Measurements from ENCODE around the gene FBXW11. TPM values are rescaled to one million over a fixed set of nuclear protein-coding genes. Genes with fewer than 3 reads are reported as not detected.
A peak's percentile ranks its signal among the peaks of the same experiment; 100 is the strongest.

Gene FBXW11
- total RNA-seq, 2 donors from 2014 or later, result 29.0 to 64.6 TPM

DNA sequence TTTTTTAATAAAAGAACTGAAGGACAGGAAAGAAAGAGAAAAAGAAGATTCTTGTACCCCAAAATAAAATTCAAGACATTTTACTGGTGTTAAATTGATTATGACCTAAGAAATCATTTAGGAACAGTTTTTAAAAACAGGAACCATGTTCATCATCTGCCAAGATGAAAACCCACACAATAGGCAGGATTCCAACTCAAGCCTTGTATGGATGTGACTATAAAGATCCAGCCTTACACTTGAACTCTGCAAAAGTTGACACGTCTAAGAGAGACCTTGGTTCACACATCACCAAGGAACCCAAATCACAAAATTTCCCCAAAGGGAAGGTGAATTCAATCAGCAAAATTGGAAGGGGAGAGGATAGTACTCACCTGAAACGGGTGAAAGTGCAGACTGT lies 138.2 kb downstream of the FBXW11 start:
- no peak for DNase-seq
- TF ChIP-seq CTCF (IDR thresholded peaks at IDR 0.05), result no peak
- no peak for TF ChIP-seq POLR2A (IDR thresholded peaks at IDR 0.05)
- no peaks in the 10 kb centered on the region for H3K4me1 ChIP-seq
- peaks cover 7 to 18% of the 10 kb centered on the region in 2 donors for H3K36me3 ChIP-seq (replicated peaks in 1 of 2; ENCODE audit: insufficient read depth in 1 of 2, low read depth in 2 of 2)
- ATAC-seq, result no peak
- WGBS, 2 donors, result 63 to 88% methylated on average over 2 of the region's 2 CpGs
- H3K27ac ChIP-seq, result no peak overlapping the region
- intact Hi-C loops (cut with DNase I), result no loop called here
- H3K9me3 ChIP-seq, result no peaks in the 10 kb centered on the region
- no peaks in the 10 kb centered on the region for H3K27me3 ChIP-seq
- no peak overlapping the region for H3K4me3 ChIP-seq

DNA sequence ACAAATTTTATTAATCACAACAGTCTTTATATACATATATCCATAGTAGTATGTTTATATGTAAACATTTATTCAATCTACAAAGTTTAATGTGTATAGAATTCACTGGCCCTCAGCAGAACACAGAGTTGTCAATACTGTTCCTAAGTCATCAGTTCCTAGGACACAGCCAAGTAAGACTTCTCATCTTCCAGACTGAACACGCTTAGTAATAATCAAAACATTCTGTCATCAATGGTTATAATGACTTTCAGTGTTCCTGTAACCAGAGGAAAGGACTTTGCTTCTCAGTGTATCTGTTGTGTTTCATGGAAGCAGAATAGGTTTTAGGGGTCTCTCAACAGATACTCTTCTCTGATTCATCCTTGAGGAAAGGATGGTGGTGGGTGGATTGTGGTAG lies 138.7 kb downstream of the FBXW11 start:
- Histone ChIP-seq H3K4me3 (no peak overlapping the region), H3K27me3 (no peaks in the 10 kb centered on the region), H3K9me3 (no peaks in the 10 kb centered on the region), H3K27ac (no peak overlapping the region), H3K4me1 (no peaks in the 10 kb centered on the region), H3K36me3 (replicated peaks in 1 of 2; ENCODE audit: insufficient read depth in 1 of 2, low read depth in 2 of 2) (peaks cover 7 to 18% of the 10 kb centered on the region in 2 donors)
- ATAC-seq (no peak), DNase-seq (no peak)
- intact Hi-C loops (cut with DNase I), result no loop called here
- no peak for TF ChIP-seq CTCF (IDR thresholded peaks at IDR 0.05)
- TF ChIP-seq POLR2A (IDR thresholded peaks at IDR 0.05), result no peak
- WGBS, 2 donors, result 91 to 100% methylated on average over 1 of the region's 1 CpG

DNA sequence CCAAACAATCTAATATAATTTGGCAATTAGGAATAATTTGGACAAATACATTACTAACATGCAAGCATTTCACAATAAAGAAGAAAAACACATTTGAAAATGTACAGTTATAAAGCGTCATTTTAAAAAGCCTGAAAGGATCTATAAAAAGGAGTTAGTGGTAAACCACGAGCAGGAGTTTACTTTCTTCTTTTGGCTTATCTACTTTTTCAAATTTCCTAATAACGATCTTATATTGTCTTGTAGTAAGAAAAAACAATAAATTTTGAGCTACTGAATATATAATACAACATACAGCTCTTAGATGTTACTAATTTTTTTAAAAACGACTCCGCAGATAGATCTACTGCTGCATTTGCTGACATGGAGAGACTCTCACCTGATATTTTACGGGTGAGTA lies 141.0 kb downstream of the FBXW11 start:
- Histone ChIP-seq H3K9me3 (no peaks in the 10 kb centered on the region), H3K27ac (no peak overlapping the region), H3K27me3 (no peaks in the 10 kb centered on the region), H3K4me3 (no peak overlapping the region), H3K36me3 (replicated peaks in 1 of 2; ENCODE audit: insufficient read depth in 1 of 2, low read depth in 2 of 2) (peaks cover 7 to 16% of the 10 kb centered on the region in 2 donors), H3K4me1 (no peaks in the 10 kb centered on the region)
- 72 to 85% methylated on average over 6 of the region's 6 CpGs for WGBS, 2 donors
- ATAC-seq (no peak), DNase-seq (no peak)
- no peak for TF ChIP-seq POLR2A (IDR thresholded peaks at IDR 0.05)
- no peak for TF ChIP-seq CTCF (IDR thresholded peaks at IDR 0.05)
- intact Hi-C loops (cut with DNase I), result no loop called here

DNA sequence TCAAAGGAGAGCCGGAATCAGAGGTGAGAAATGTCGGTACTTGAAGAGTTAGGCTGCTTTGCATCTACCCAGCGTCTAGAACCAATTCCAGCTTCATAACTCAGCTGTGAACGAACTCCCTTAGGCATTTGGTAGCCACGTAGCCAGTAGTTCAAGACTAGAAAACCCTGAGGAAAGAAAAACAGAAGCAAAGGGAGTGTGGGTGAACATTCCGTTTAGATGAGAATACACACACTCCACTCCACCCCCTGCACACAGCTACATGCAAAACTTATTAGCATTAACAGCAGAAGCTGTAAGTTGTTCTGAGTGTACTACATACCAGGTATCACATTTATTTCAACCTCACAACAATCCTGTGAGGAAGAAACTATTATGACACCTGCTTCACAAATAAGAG lies 142.5 kb downstream of the FBXW11 start:
- DNase-seq, result no peak
- ATAC-seq, result no peak
- intact Hi-C loops (cut with DNase I), result no loop called here
- 81 to 82% methylated on average over 6 of the region's 6 CpGs for WGBS, 2 donors
- Histone ChIP-seq H3K9me3 (no peaks in the 10 kb centered on the region), H3K27me3 (no peaks in the 10 kb centered on the region), H3K36me3 (replicated peaks in 1 of 2; ENCODE audit: insufficient read depth in 1 of 2, low read depth in 2 of 2) (peaks cover 7 to 14% of the 10 kb centered on the region in 2 donors), H3K4me3 (no peak overlapping the region), H3K4me1 (no peaks in the 10 kb centered on the region), H3K27ac (no peak overlapping the region)
- TF ChIP-seq CTCF (IDR thresholded peaks at IDR 0.05) (no peak), POLR2A (IDR thresholded peaks at IDR 0.05) (no peak)

DNA sequence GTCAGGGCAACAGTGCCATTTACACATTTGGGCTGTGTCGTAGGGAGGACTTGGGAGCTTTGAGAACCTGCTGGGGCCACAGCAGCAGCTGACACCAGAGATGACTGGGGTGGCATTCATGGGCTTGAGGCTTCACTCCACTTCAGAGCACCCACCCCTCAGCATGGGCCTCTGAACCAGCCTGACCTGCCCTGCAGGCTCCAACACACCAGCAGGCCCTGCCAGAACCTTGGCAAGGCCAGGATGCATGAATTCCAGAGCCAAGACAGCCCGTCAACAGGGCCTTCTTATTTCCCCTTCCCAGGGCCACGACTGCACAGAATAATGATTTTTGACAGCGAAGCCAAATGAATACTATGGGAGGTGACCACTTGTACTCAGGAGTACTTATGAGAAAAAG lies 143.8 kb downstream of the FBXW11 start:
- Histone ChIP-seq H3K27ac (no peak overlapping the region), H3K36me3 (replicated peaks in 1 of 2; ENCODE audit: insufficient read depth in 1 of 2, low read depth in 2 of 2) (peaks cover 0 to 6% of the 10 kb centered on the region in 2 donors), H3K4me3 (no peak overlapping the region), H3K27me3 (no peaks in the 10 kb centered on the region), H3K9me3 (no peaks in the 10 kb centered on the region), H3K4me1 (no peaks in the 10 kb centered on the region)
- intact Hi-C loops (cut with DNase I), result no loop called here
- DNase-seq (peak in 1 of 4 donors; percentile 30), ATAC-seq (no peak)
- TF ChIP-seq POLR2A (IDR thresholded peaks at IDR 0.05), result no peak
- no peak for TF ChIP-seq CTCF (IDR thresholded peaks at IDR 0.05)
- 60 to 63% methylated on average over 4 of the region's 4 CpGs for WGBS, 2 donors

Measured in body of pancreas (tissue), 4 donors.